ENCODE results near the gene GARRE1.

GRCh38 chr19:34243876-34244578 is 10.3 kb upstream of the GARRE1 start:
- TF ChIP-seq SMC3 (IDR thresholded peaks at IDR 0.05; ENCODE audit: low read depth, low read length) (no peak), POLR2A (IDR thresholded peaks at IDR 0.05; ENCODE audit: low read depth, low read length) (no peak), CTCF (conservative IDR thresholded peaks at IDR 0.05; ENCODE audit: low read depth, low read length) (no peak), RAD21 (IDR thresholded peaks at IDR 0.05; ENCODE audit: low read length) (no peak), MXI1 (IDR thresholded peaks at IDR 0.05; ENCODE audit: borderline replicate concordance, low read depth, low read length) (no peak), RFX5 (IDR thresholded peaks at IDR 0.05; ENCODE audit: low read depth, low read length) (no peak), USF2 (IDR thresholded peaks at IDR 0.05; ENCODE audit: low read depth, low read length) (no peak), MAZ (IDR thresholded peaks at IDR 0.05; ENCODE audit: borderline replicate concordance, low read depth, low read length) (no peak), MAFK (IDR thresholded peaks at IDR 0.05; ENCODE audit: low read depth, low read length) (no peak), CEBPB (IDR thresholded peaks at IDR 0.05; ENCODE audit: low read depth, low read length) (no peak), BHLHE40 (IDR thresholded peaks at IDR 0.05; ENCODE audit: low read depth, low read length) (no peak), CHD1 (IDR thresholded peaks at IDR 0.05; ENCODE audit: low read depth, low read length) (no peak), RCOR1 (IDR thresholded peaks at IDR 0.05; ENCODE audit: insufficient replicate concordance, low read length) (no peak)

Data from IMR-90 (cell line).